Glomerular visceral epithelial cell (primary cell): ENCODE results near the gene CAPN13.

Source experiments
- DNase-seq: peaks from one replicate; pipeline ENCODE4 v3.0.0-alpha.2; 2016; ENCODE audit errors: extremely low spot score

CAPN13 gene

DNA sequence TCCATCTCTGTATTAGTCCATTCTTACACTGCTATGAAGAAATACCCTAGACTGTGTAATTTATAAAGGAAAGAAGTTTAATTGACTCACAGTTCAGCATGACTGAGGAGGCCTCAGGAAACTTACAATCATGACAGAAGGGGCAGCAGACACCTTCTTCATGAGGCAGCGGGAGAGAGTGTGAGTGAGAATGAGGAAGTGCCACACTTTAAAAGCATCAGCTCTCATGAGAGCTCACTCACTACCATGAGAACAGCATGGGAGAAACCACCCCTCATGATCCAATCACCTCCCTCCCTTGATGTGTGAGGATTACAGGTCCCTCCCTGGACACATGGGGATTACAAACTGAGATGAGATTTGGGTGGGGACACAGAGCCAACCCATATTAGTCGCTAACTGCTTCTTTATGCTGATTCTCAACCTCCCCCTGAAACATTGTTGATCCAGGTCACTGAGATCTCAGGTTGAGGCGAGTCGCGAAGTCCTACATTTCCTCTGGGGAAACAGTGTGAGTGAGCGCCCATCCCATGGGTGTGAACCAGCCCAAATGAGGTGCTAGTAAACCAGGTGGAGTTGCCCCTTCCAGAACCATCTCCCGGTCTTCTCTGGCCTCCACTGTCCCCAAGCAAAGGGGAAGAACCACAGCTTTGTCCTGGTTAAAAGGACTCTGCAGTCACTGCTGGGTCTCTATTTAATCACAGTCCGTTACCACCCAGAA is 123.8 kb downstream of the CAPN13 start:
- no peak for DNase-seq

DNA sequence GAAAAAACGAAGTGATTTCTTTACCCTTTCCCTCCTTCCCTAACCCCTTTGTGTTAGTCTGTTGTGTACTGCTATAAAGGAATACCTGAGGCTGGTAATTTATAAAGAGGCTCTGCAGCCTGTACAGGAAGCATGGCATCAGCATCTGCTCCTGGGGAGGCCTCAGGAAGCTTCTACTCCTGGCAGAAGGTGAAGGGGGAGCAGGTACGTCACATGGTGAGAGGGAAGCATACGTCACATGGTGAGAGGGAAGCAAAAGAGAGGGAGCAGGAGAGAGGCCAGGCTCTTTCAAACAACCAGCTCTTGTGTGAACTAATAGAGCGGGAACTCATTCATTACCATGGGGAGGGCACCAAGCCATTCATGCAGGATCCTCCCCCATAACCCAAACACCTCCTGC is 126.2 kb downstream of the CAPN13 start:
- DNase-seq: no peak

DNA sequence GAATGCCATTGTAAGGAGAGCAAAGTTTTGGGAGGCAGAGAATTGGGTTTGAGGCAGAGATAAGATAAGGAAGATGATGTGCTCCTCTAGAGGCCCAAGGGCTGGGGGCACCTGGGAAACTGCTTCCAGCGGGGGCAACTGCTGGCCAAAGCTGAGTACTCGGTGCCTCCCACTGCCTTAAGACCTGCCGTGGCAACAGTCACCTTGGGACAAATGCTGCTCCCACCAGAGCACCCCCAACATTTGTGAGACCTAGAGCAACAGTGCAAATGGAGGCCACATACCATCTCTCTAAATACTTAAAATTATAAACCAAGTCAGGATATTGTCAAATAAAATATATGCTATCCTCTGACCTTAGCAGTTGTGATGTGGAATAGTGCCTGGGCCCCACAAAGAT is 127.1 kb downstream of the CAPN13 start:
- DNase-seq: no peak

DNA sequence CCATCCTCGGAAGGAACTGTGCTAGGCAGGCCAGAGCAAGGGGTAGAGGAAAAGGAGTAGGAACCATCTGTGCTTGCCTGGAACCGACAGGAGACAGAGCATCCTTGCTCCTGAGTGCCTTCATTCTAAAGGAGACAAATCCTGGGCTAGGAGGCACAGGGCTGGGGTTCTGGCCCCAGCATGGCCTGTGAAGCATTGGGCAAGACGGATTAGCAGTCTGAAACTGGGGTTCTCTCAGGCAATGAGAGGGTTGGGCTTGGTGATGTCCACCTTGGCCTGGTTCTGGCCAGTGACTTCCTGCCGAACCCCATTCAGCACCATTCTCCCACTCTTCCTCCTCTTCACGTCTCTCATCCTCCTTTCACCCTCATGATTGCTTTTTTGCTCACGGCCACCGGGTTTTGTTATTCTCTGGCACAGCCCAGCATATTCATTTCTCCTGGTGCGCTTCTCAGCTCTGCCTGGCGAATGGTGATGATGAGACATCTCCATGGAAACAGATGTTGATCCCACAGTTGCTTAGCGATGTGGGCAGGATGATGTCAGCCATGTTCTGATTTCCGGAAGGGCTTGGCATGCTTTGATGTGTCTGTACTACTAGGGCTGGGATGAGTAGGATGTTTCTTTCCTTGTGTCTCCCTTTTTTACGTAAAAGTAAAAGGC is 127.7 kb downstream of the CAPN13 start:
- DNase-seq: peak; percentile 13

DNA sequence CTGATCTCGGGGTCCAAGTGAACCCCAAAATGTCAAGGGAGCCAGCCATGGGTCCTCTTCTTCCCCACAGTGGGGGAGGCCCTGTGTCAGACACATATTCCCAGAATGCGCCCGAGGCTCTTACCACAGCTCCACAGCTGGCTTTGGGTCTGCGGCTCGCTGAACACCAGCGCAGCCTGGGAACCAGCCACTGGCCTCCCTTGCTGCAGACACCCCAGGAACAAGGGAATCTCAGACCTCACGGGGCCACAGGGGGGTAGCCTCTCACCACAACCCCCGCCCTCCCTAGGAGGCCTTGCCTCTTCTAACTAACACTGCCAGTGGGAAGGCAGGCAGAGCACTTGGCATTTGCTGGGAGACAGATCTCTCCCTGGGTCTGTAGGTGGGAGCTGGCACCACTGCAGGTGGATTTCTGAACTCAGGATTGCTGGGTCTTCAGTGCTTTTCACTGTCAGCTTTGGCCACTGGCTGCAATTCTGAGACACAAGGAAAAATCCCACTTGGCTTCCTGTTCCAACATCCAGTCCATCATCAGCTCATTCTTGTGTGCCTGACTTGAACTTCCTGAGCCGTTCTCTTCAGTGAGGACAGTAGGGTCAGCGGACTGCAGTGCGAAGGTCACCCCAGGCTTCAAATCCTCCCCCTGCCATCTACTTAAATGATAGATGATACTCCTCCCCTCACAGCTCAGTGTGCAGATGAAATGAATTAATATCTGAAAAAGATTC is 128.7 kb downstream of the CAPN13 start:
- DNase-seq: no peak

DNA sequence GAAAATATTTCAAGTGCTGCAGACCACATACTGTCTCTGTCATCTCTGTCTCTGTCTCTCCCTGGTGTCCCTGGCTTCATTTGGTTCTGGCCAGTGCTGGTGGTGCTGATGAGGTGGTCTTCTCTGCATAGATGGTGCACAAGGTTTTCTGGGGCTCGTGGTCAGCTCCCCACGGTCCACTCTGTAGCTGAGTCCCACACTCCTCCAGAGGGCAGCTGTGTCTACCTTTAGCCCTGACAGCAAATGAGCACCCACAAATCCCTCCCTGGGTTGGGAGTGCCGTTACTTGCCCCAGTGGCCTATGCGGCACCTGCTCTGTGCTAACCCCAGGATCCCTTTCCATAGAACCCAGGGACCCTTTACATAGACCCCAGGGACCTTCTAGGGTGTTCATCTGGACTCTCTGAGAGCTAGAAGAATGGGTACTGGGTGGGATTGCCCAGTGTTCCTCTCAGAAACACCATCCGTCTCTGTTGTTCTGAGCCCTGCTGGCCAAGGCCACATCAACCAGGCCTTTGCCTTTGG is 129.3 kb downstream of the CAPN13 start:
- DNase-seq: no peak

DNA sequence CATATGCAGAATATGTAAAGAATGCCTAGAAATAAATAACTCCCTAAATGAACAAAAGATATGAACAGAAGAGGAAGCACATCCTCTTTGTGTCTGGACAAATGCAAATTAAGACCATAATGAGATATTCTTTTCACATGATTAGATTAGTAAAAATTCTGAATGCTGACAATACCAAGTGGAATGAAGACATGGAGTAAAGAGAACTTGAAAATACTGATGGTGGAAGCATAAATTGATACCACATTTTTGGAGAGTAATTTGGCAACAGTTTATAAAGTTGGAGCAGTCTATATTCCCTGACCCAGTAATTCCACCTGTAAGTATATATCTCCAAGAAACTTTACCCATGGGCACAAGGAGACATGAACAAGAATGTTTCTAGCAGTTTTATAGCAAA is 130.0 kb downstream of the CAPN13 start:
- DNase-seq: no peak

DNA sequence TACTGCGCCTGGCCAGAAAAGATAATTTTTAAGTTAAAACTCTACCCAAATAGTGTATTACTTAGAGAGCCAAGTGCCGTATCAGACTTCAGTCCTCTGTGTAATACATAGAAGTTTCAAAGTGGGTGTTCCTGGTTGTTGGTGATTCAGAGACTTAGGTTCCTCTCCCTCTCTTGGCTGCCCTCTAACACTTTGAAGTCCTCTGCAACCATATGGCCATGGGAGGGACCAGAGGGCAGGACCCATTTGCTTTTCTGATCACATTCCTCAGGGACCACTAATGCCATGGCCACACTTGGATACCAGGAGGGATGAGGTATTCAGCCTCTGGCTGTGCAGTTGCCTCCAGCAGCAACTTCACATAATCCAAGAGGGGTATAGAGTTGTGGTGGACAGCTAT is 131.5 kb downstream of the CAPN13 start:
- DNase-seq: no peak

DNA sequence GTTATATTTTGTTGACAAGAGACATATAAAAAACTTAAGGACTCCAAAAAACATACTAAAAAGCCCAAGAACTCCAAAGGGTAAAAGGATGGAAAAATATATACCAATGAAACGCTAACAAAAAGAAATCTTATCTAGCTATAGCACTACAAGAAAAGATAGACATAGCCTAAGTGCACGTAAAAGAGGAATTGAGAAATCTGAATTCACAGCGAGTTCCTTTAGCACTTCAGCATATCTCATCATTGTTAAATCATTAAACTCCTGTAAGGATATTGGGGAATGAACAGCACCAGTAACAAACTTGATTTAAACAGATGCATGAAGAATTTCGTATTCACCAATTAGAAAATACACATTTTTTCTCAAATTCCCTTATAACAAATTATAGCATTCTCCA is 134.1 kb downstream of the CAPN13 start:
- no peak for DNase-seq
